K562 (cell line): ENCODE data around the gene GPR68. TPM values are rescaled to one million over a fixed set of nuclear protein-coding genes. Genes with fewer than 3 reads are reported as not detected.
A peak's percentile ranks its signal among the peaks of the same experiment; 100 is the strongest.

ENCODE experiments used
- CBX2 ChIP-seq: fragments of 200-600 bp; sonication (generic); IDR thresholded peaks from one replicate; pipeline ENCODE4 v1.6.1; 2012; ENCODE audit warnings: mild to moderate bottlenecking, low read length, inconsistent platforms; ENCODE audit not compliant: insufficient read depth, poor library complexity, severe bottlenecking
- EWSR1 ChIP-seq: fragments of 450-650 bp; IDR thresholded peaks from 2 replicates; pipeline ENCODE4 v1.6.1; 2018; ENCODE audit warnings: borderline replicate concordance, mild to moderate bottlenecking, low read depth, moderate library complexity; ENCODE audit not compliant: partially characterized antibody
- GABPB1 ChIP-seq: sonication (generic); formaldehyde crosslinking; IDR thresholded peaks from 2 replicates; pipeline ENCODE4 v1.8.0; 2022; ENCODE audit warnings: mild to moderate bottlenecking, missing genetic modification reagents
- GMEB1 ChIP-seq: fragments of 250-450 bp; sonication (Bioruptor Pico); IDR thresholded peaks from 2 replicates; pipeline ENCODE4 v1.4.0; 2020; ENCODE audit warnings: mild to moderate bottlenecking
- GTF2E2 ChIP-seq: fragments of 200-800 bp; sonication (Bioruptor generic); IDR thresholded peaks from 2 replicates; pipeline ENCODE4 v1.6.1; 2016; ENCODE audit warnings: missing genetic modification characterization, missing compliant biosample characterization
- HNRNPUL1 ChIP-seq: fragments of 200-400 bp; formaldehyde crosslinking; IDR thresholded peaks from 2 replicates; pipeline ENCODE4 v1.6.1; 2017; ENCODE audit warnings: low read length
- IFI16 ChIP-seq: fragments of 250-450 bp; sonication (Bioruptor Pico); IDR thresholded peaks from 2 replicates; pipeline ENCODE4 v2.1.2; 2022; ENCODE audit warnings: mild to moderate bottlenecking, inconsistent platforms
- MAX ChIP-seq: sonication (generic); formaldehyde crosslinking; IDR thresholded peaks from 2 replicates; pipeline ENCODE4 v1.9.0; 2022; ENCODE audit warnings: mild to moderate bottlenecking, missing genetic modification reagents
- NFE2 ChIP-seq: IDR thresholded peaks from 2 replicates; pipeline ENCODE4 v1.6.1; 2014; ENCODE audit warnings: antibody characterized with exemption, low read depth
- NFIX ChIP-seq: fragments of 250-450 bp; sonication (Bioruptor Pico); IDR thresholded peaks from 2 replicates; pipeline ENCODE4 v1.4.0; 2020; ENCODE audit warnings: low read depth, mild to moderate bottlenecking, moderate library complexity
- NFYB ChIP-seq: IDR thresholded peaks from 2 replicates; pipeline ENCODE4 v1.6.1; 2011; ENCODE audit warnings: mild to moderate bottlenecking, moderate library complexity; ENCODE audit not compliant: insufficient read length; ENCODE audit errors: extremely low read depth
- POLR2AphosphoS2 ChIP-seq: IDR thresholded peaks from 2 replicates; pipeline ENCODE4 v1.6.1; 2012; ENCODE audit warnings: low read length, improper control_type of control experiment
- SP2 ChIP-seq: IDR thresholded peaks from 2 replicates; pipeline ENCODE4 v1.6.1; 2011; ENCODE audit warnings: mild to moderate bottlenecking, low read depth, low read length, moderate library complexity; ENCODE audit not compliant: poor library complexity, severe bottlenecking; ENCODE audit errors: extremely low read depth
- TBP ChIP-seq: optimal IDR thresholded peaks from 2 replicates; pipeline ENCODE3; 2011; ENCODE audit warnings: low read depth, low read length, improper control_type of control experiment
- USF1 ChIP-seq: sonication (generic); formaldehyde crosslinking; IDR thresholded peaks from 2 replicates; pipeline ENCODE4 v1.9.0; 2022; ENCODE audit warnings: mild to moderate bottlenecking, missing genetic modification reagents
- ZNF280A ChIP-seq: fragments of 450-650 bp; IDR thresholded peaks from 2 replicates; pipeline ENCODE4 v1.6.1; 2018; ENCODE audit warnings: mild to moderate bottlenecking, low read depth; ENCODE audit not compliant: partially characterized antibody
- ZNF512 ChIP-seq: IDR thresholded peaks from 2 replicates; pipeline ENCODE4 v1.6.1; 2016; ENCODE audit warnings: missing genetic modification characterization, missing compliant biosample characterization
- ZNF76 ChIP-seq: fragments of 250-450 bp; sonication (Bioruptor Pico); IDR thresholded peaks from 2 replicates; pipeline ENCODE4 v1.4.0; 2020; ENCODE audit warnings: mild to moderate bottlenecking, moderate library complexity, borderline replicate concordance
- polyA plus RNA-seq, 8 experiments: library from polyadenylated mRNA; depleted of rRNA in 4 of 8; stranded (reverse) in 5 of 8; unstranded in 3 of 8; fragments of >200 nt; fragmentation: Nextera tagmentation in 2 of 8; fragmentation: Illumina TruSeq in 1 of 8; extraction: Ambion mirVana in 2 of 8; extraction: Trizol in 1 of 8; gene quantifications; 2 replicates each; pipeline versions ENCODE4 v1.2.1 to v1.2.3, GENCODE V29; 2011 to 2014; ENCODE audit warnings: inconsistent platforms in 1 of 8, missing spikeins in 1 of 8
- total RNA-seq, 7 experiments: library from RNA; depleted of rRNA in 6 of 7; stranded (reverse); fragments of >200 nt in 6 of 7; fragmentation: Illumina TruSeq in 2 of 7; extraction: Trizol in 2 of 7; gene quantifications; 2 replicates each; pipeline versions ENCODE4 v1.2.1 to v1.2.3, GENCODE V29; 2011 to 2021; ENCODE audit warnings: low replicate concordance in 1 of 7
- TF ChIP-seq, protein P1 (sequence below): fragments of 250-450 bp; sonication (Bioruptor Pico); IDR thresholded peaks from 2 replicates; pipeline ENCODE4 v1.4.0; 2020; ENCODE audit warnings: borderline replicate concordance

Gene GPR68
- total and polyA plus RNA-seq, 9 of the 15 experiments (the other 6 are each of a cell fraction or from before 2014, with no cell fraction given), result 0.41 to 9.4 (median 3.7) TPM

DNA sequence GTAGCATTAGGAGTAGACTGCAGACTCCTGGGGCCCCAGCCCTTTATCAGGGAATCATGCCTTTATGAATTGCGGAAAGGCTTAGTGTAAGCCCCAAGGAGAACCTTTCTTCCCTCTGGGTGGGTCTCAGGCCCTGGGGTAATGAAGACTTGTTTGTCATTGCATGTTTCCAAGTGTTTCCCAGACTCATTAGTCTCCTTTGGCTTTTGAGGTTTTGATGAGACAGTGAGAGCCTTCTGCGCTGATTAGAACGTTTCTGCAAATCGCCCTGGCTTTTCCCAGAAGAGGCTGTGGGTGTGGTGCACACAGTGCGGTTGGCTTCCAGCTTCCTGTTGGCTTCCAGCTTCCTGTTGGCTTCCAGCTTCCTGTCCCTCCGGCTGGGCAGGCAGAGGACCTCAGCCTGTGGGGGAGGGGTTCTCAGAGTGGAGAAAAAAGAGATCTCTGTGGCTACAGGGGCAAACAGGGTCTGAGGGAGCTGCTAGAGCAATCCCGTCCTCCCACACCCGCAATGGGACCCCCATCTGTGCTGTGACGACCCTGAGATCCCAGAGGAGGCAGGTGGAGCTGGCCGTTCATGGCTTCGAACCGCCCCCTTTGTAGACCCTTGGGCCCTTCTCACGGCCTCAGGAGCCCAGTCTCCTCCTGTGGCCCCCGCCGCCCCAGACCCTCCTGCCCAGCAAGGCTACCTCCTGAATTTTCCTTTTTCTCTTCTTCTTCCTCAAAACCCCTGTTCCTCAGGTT, 42.1 kb downstream of the GPR68 start (continued):
- TF ChIP-seq GMEB1 (CRISPR knock-in tag) (no peak), NFE2 (peak; percentile 38; the same call in 1 of the 2 replicates), MAX (CRISPR knock-in tag) (no peak), GTF2E2 (peak; percentile 19; the same call in 1 of the 2 replicates), NFIX (CRISPR knock-in tag) (no peak), TBP (peak; percentile 14), POLR2AphosphoS2 (no peak), GABPB1 (peak; percentile 70), ZNF512 (no peak), IFI16 (CRISPR knock-in tag) (no peak), EWSR1 (no peak), ZNF280A (no peak), USF1 (CRISPR knock-in tag) (no peak), ZNF76 (no peak), CBX2 (no peak), HNRNPUL1 (no peak), SP2 (no peak), NFYB (no peak)
- TF ChIP-seq, protein P1, sequence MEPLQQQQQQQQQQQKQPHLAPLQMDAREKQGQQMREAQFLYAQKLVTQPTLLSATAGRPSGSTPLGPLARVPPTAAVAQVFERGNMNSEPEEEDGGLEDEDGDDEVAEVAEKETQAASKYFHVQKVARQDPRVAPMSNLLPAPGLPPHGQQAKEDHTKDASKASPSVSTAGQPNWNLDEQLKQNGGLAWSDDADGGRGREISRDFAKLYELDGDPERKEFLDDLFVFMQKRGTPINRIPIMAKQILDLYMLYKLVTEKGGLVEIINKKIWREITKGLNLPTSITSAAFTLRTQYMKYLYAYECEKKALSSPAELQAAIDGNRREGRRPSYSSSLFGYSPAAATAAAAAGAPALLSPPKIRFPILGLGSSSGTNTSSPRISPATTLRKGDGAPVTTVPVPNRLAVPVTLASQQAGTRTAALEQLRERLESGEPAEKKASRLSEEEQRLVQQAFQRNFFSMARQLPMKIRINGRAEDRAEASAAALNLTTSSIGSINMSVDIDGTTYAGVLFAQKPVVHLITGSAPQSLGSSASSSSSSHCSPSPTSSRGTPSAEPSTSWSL (CRISPR knock-in tag), result no peak
